NB4 (cell line): ENCODE results near the gene CLN5.
"Not testable (repeated sequence)": the region's sequence is repeated elsewhere in the genome, so short reads cannot be mapped to it uniquely, and the experiment has no call there.

Experiments
- DNase-seq: peaks from one replicate; pipeline ENCODE4 v3.0.0; 2010; ENCODE audit warnings: low read depth
- H3K4me3 ChIP-seq: one replicate; pipeline ENCODE4 v1.5.1; 2011; ENCODE audit warnings: mild to moderate bottlenecking, low read depth, low read length, moderate library complexity
- CTCF ChIP-seq: IDR thresholded peaks from one replicate; pipeline ENCODE4 v1.5.1; 2012; ENCODE audit warnings: low read depth, low read length
- MAX ChIP-seq: IDR thresholded peaks from 2 replicates; pipeline ENCODE4 v1.6.1; 2011; ENCODE audit warnings: low read depth, low read length
- MYC ChIP-seq: IDR thresholded peaks from 2 replicates; pipeline ENCODE4 v1.6.1; 2011; ENCODE audit warnings: low read depth, low read length
- POLR2A ChIP-seq: IDR thresholded peaks from 2 replicates; pipeline ENCODE4 v1.6.1; 2011; ENCODE audit warnings: mild to moderate bottlenecking; ENCODE audit not compliant: insufficient read length; ENCODE audit errors: extremely low read depth

The CLN5 gene

GRCh38 chr13:76950101-76950500, 41.8 kb upstream of the CLN5 start:
- no peak overlapping the region for H3K4me3 ChIP-seq
- TF ChIP-seq POLR2A: no peak
- no peak for TF ChIP-seq MAX
- TF ChIP-seq MYC: no peak
- TF ChIP-seq CTCF: no peak
- no peak for DNase-seq

- TF ChIP-seq CTCF: no peak
- TF ChIP-seq MAX: no peak
- TF ChIP-seq MYC: no peak
- no peak for TF ChIP-seq POLR2A
- DNase-seq: no peak
- no peak overlapping the region for H3K4me3 ChIP-seq
Observed at GRCh38 chr13:76953968-76954367, 37.9 kb upstream of the CLN5 start.

GRCh38 chr13:76954538-76954937, 37.3 kb upstream of the CLN5 start:
- H3K4me3 ChIP-seq: no peak overlapping the region
- DNase-seq: no peak
- TF ChIP-seq MYC: no peak
- no peak for TF ChIP-seq POLR2A
- TF ChIP-seq MAX: no peak
- TF ChIP-seq CTCF: no peak

- H3K4me3 ChIP-seq: no peak overlapping the region
- no peak for TF ChIP-seq MAX
- DNase-seq: no peak
Observed at GRCh38 chr13:76955193-76955592, 36.7 kb upstream of the CLN5 start.

GRCh38 chr13:76955661-76956060, 36.2 kb upstream of the CLN5 start:
- no peak overlapping the region for H3K4me3 ChIP-seq
- DNase-seq: no peak
- no peak for TF ChIP-seq POLR2A
- no peak for TF ChIP-seq MYC
- no peak for TF ChIP-seq CTCF
- TF ChIP-seq MAX: no peak

- no peak overlapping the region for H3K4me3 ChIP-seq
- no peak for DNase-seq
- TF ChIP-seq CTCF (no peak), MYC (no peak), POLR2A (no peak), MAX (no peak)
Observed at GRCh38 chr13:76958841-76959432, 32.9 kb upstream of the CLN5 start.

- H3K4me3 ChIP-seq, DNase-seq: not testable (repeated sequence)
Observed at GRCh38 chr13:76959734-76960133, 32.1 kb upstream of the CLN5 start.
